Activated T-helper 2 cell treated with anti-CD3 and anti-CD28 coated beads, Interferon-gamma antibody, Interleukin-2, Interleukin-4, amounts not matched to agents 10 μg/mL and 5 μg/mL and 100 μg/mL, durations not matched to agents 14 hours and 24 hours and 36 hours (primary cell): ENCODE data around the gene GPC5. TPM values are rescaled to one million over a fixed set of nuclear protein-coding genes. Genes with fewer than 3 reads are reported as not detected.
"Not testable (repeated sequence)": the region's sequence is repeated elsewhere in the genome, so short reads cannot be mapped to it uniquely, and the experiment has no call there.

Source experiments
- DNase-seq: peaks from one replicate; pipeline ENCODE4 v3.0.0; 2021; ENCODE audit warnings: low spot score
- H3K27ac Mint-ChIP-seq: one replicate; pipeline ENCODE4 v1.8.0; 2021; ENCODE audit warnings: mixed read lengths
- H3K27me3 Mint-ChIP-seq: one replicate; pipeline ENCODE4 v1.8.0; 2021; ENCODE audit warnings: low read depth, mixed read lengths
- H3K36me3 Mint-ChIP-seq: one replicate; pipeline ENCODE4 v1.8.0; 2021; ENCODE audit warnings: low read depth, mixed read lengths
- H3K4me1 Mint-ChIP-seq: one replicate; pipeline ENCODE4 v1.8.0; 2021; ENCODE audit warnings: low read depth, mixed read lengths
- H3K4me3 Mint-ChIP-seq: one replicate; pipeline ENCODE4 v1.8.0; 2021; ENCODE audit warnings: low read depth, mild to moderate bottlenecking, moderate library complexity, mixed read lengths
- H3K9me3 Mint-ChIP-seq: one replicate; pipeline ENCODE4 v1.8.0; 2021; ENCODE audit warnings: mixed read lengths
- intact Hi-C: fragments of 100-400 bp; cut with micrococcal nuclease; formaldehyde crosslinking; loops from one replicate; pipeline ENCODE4 v1.15.1; 2023
- total RNA-seq: library from RNA; stranded (reverse); gene quantifications from 2 replicates; pipeline ENCODE4 v1.2.3, GENCODE V29; 2022

Gene GPC5
- total RNA-seq, 1 donor from 2014 or later = 0.57 TPM

- no peak for DNase-seq
- no peaks in the 10 kb centered on the region for H3K36me3 Mint-ChIP-seq
- H3K4me1 Mint-ChIP-seq = no peaks in the 10 kb centered on the region
- H3K9me3 Mint-ChIP-seq = peaks cover 17% of the 10 kb centered on the region
- H3K4me3 Mint-ChIP-seq = no peak overlapping the region
- intact Hi-C loops = no loop called here
- H3K27ac Mint-ChIP-seq = no peak overlapping the region
- no peaks in the 10 kb centered on the region for H3K27me3 Mint-ChIP-seq
Measured at GRCh38 chr13:92451060-92451459, 1052.6 kb downstream of the GPC5 start.

- Mint-ChIP-seq H3K4me1 (no peaks in the 10 kb centered on the region), H3K36me3 (no peaks in the 10 kb centered on the region), H3K9me3 (peaks cover 17% of the 10 kb centered on the region), H3K27me3 (no peaks in the 10 kb centered on the region), H3K4me3 (no peak overlapping the region), H3K27ac (no peak overlapping the region)
- no peak for DNase-seq
- intact Hi-C loops = no loop called here
Measured at GRCh38 chr13:92452840-92453239, 1054.4 kb downstream of the GPC5 start.

- H3K27ac Mint-ChIP-seq = no peak overlapping the region
- intact Hi-C loops = no loop called here
- no peak for DNase-seq
- no peaks in the 10 kb centered on the region for H3K36me3 Mint-ChIP-seq
- peaks cover 27% of the 10 kb centered on the region for H3K9me3 Mint-ChIP-seq
- no peaks in the 10 kb centered on the region for H3K4me1 Mint-ChIP-seq
- no peak overlapping the region for H3K4me3 Mint-ChIP-seq
- no peaks in the 10 kb centered on the region for H3K27me3 Mint-ChIP-seq
Measured at GRCh38 chr13:92459306-92459705, 1060.9 kb downstream of the GPC5 start.

DNA sequence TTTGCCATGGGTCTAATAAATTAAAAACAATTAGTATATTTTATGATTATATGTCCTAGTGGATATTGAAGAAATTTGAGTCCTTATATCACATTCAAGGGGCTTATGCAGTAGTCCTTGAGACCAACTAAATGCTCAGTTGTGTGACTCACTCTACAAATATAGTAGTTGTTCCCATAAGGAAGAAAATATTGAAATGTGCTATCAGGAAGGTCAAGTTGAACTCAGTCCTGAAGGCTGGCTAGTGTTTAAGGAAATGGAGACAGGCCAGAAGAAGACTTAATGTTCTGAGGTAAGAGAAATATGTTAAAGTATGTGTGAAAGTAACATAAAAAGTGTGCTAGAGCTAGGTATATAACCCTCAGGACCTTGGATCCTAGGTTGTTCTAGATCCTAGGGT is 1062.1 kb downstream of the GPC5 start:
- no peak for DNase-seq
- H3K27ac Mint-ChIP-seq = no peak overlapping the region
- H3K4me1 Mint-ChIP-seq = no peaks in the 10 kb centered on the region
- no peak overlapping the region for H3K4me3 Mint-ChIP-seq
- H3K9me3 Mint-ChIP-seq = peaks cover 27% of the 10 kb centered on the region
- no peaks in the 10 kb centered on the region for H3K36me3 Mint-ChIP-seq
- intact Hi-C loops = no loop called here
- no peaks in the 10 kb centered on the region for H3K27me3 Mint-ChIP-seq

GRCh38 chr13:92461402-92461801 is 1063.0 kb downstream of the GPC5 start:
- intact Hi-C loops = no loop called here
- no peak for DNase-seq
- Mint-ChIP-seq H3K4me3 (no peak overlapping the region), H3K4me1 (no peaks in the 10 kb centered on the region), H3K27ac (no peak overlapping the region), H3K27me3 (no peaks in the 10 kb centered on the region), H3K9me3 (peaks cover 26% of the 10 kb centered on the region), H3K36me3 (no peaks in the 10 kb centered on the region)

- Mint-ChIP-seq H3K27me3 (no peaks in the 10 kb centered on the region), H3K27ac (no peak overlapping the region), H3K36me3 (no peaks in the 10 kb centered on the region), H3K4me3 (no peak overlapping the region), H3K9me3 (peaks cover 26% of the 10 kb centered on the region), H3K4me1 (no peaks in the 10 kb centered on the region)
- DNase-seq = no peak
- intact Hi-C loops = no loop called here
Measured at GRCh38 chr13:92461831-92462230, 1063.4 kb downstream of the GPC5 start.

DNA sequence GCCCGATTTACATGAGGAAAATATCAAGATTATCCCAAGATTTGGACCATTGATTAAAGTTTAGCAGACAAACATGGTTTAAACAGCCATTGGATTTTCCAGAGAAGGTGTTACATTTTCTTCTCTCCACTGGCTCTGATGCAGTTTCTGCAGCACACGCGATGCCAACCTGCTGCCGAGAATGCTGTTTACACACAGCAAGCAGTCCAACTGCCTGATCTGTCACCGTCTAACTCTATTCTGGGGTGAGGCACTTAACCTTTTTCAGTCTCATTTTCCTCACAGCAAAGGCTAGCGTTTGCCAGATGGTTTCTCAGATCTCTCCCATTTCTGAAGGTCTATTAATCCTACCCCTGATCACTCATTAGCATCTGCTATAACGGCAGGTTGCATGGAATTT is 1064.7 kb downstream of the GPC5 start:
- Mint-ChIP-seq H3K4me3 (no peak overlapping the region), H3K27ac (no peak overlapping the region), H3K36me3 (no peaks in the 10 kb centered on the region), H3K27me3 (no peaks in the 10 kb centered on the region), H3K4me1 (no peaks in the 10 kb centered on the region), H3K9me3 (peaks cover 32% of the 10 kb centered on the region)
- DNase-seq = no peak
- intact Hi-C loops = no loop called here

GRCh38 chr13:92473765-92474475 is 1075.5 kb downstream of the GPC5 start:
- Mint-ChIP-seq H3K36me3 (no peaks in the 10 kb centered on the region), H3K27ac (no peak overlapping the region)
- intact Hi-C loops = no loop called here

GRCh38 chr13:92480387-92480786 is 1082.0 kb downstream of the GPC5 start:
- DNase-seq = no peak
- Mint-ChIP-seq H3K27ac (no peak overlapping the region), H3K27me3 (no peaks in the 10 kb centered on the region), H3K9me3 (peaks cover 17% of the 10 kb centered on the region), H3K36me3 (no peaks in the 10 kb centered on the region), H3K4me1 (no peaks in the 10 kb centered on the region), H3K4me3 (no peak overlapping the region)
- intact Hi-C loops = no loop called here

More at GRCh38 chr13:92473765-92474475, 1075.5 kb downstream of the GPC5 start:
- Mint-ChIP-seq H3K27me3 (no peaks in the 10 kb centered on the region), H3K4me1 (no peaks in the 10 kb centered on the region), H3K9me3 (peaks cover under 1% of the 10 kb centered on the region), H3K4me3 (no peak overlapping the region)
- DNase-seq = no peak

DNA sequence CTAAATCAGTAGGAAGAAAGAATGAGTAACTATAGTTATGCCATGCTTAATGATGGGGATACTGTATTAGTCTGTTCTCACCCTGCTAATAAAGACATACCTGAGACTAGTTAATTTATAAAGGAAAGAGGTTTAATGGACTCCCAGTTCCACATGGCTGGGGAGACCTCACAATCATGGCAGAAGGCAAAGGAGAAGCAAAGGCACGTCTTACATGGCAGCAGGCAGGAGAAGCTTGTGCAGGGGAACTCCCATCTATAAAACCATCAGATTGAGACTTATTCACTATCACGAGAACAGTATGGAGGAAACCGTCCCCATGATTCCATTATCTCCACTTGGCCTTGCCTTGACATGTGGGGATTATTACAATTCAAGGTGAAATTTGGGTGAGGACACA is 1084.4 kb downstream of the GPC5 start:
- H3K27me3 Mint-ChIP-seq = not testable (repeated sequence)

GRCh38 chr13:92483894-92484293 is 1085.5 kb downstream of the GPC5 start:
- H3K36me3 Mint-ChIP-seq = no peaks in the 10 kb centered on the region
- H3K27me3 Mint-ChIP-seq = no peaks in the 10 kb centered on the region
- no peak overlapping the region for H3K4me3 Mint-ChIP-seq
- no peak for DNase-seq
- H3K4me1 Mint-ChIP-seq = no peaks in the 10 kb centered on the region
- no peak overlapping the region for H3K27ac Mint-ChIP-seq
- peaks cover 17% of the 10 kb centered on the region for H3K9me3 Mint-ChIP-seq
- intact Hi-C loops = no loop called here

More for the DNA sequence above, 1084.4 kb downstream of the GPC5 start:
- intact Hi-C loops, H3K4me3 Mint-ChIP-seq, DNase-seq, H3K27ac Mint-ChIP-seq, H3K4me1 Mint-ChIP-seq, H3K36me3 Mint-ChIP-seq: not testable (repeated sequence)
- H3K9me3 Mint-ChIP-seq = peaks cover 17% of the 10 kb centered on the region

GRCh38 chr13:92487238-92487637 is 1088.8 kb downstream of the GPC5 start:
- Mint-ChIP-seq H3K4me1 (no peaks in the 10 kb centered on the region), H3K36me3 (no peaks in the 10 kb centered on the region), H3K4me3 (no peak overlapping the region), H3K27me3 (no peaks in the 10 kb centered on the region), H3K27ac (no peak overlapping the region), H3K9me3 (peaks cover 9% of the 10 kb centered on the region)
- intact Hi-C loops = no loop called here
- no peak for DNase-seq

DNA sequence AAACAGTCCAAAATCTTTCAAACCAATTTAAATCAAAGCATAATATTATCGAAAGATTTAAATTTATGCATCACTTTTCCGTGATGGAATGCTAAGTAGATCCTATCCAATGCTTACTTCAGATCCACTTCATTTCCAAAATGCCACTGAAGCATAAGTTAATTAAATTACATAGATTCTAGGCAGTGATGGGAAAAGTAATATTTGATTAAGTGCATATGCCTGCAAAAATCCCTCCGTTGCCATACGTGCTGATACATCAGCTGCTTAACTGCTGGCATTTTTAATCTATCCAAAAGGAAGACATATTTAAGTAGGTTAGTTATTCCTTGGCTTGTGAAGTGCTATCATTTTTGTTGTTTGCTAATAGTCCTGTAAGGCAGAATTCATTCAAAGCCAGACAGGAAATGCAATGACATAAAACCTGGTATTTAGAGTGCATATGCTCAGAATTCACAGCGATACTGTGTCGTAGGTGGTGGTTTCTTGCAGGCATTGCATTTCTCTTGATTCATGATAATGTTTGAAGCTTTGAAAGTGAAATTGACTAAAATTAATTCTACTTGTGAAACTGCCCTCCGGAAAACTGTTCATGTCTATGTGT is 1089.9 kb downstream of the GPC5 start:
- intact Hi-C loops = no loop called here
- no peak overlapping the region for H3K27ac Mint-ChIP-seq
- H3K36me3 Mint-ChIP-seq = no peaks in the 10 kb centered on the region
- no peaks in the 10 kb centered on the region for H3K4me1 Mint-ChIP-seq
- DNase-seq = no peak
- no peak overlapping the region for H3K4me3 Mint-ChIP-seq
- no peaks in the 10 kb centered on the region for H3K27me3 Mint-ChIP-seq
- peaks cover 12% of the 10 kb centered on the region for H3K9me3 Mint-ChIP-seq
